OCI-LY1 (cell line): Measurements from ENCODE around the gene TBPL1.

Experiments used
- EZH2 ChIP-seq: fragments of 200-600 bp; sonication (generic), shearing (Covaris generic); IDR thresholded peaks from 2 replicates; pipeline ENCODE4 v1.8.0; 2017; ENCODE audit warnings: borderline replicate concordance, mixed run types, mild to moderate bottlenecking, antibody characterized with exemption, low read length, moderate library complexity, mixed read lengths
- TF ChIP-seq, protein P1 (sequence below): fragments of 200-600 bp; sonication (generic), shearing (Covaris generic); IDR thresholded peaks from 2 replicates; pipeline ENCODE4 v1.5.1; 2017; ENCODE audit warnings: mild to moderate bottlenecking, antibody characterized with exemption, low read length, moderate library complexity, mixed read lengths

DNA sequence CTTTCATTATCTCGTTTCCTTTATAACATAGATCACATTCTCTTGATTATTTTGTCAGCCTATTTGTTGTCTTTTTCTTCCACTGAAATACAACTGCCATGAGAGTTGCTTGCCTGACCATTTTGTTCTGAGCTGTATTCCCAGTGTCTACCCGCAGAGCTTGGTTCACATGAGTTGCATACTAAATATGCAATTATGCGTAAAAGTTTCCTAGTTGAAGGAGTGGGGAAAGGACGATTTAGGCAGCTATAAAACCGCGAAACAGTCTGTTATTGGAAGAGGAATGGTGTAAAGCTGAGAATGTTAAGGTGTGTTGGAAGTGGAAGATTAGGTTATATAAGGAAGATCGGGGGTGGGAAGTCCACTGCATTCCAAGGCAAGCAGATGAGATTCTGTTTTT, 8.8 kb downstream of the TBPL1 start:
- TF ChIP-seq, protein P1, sequence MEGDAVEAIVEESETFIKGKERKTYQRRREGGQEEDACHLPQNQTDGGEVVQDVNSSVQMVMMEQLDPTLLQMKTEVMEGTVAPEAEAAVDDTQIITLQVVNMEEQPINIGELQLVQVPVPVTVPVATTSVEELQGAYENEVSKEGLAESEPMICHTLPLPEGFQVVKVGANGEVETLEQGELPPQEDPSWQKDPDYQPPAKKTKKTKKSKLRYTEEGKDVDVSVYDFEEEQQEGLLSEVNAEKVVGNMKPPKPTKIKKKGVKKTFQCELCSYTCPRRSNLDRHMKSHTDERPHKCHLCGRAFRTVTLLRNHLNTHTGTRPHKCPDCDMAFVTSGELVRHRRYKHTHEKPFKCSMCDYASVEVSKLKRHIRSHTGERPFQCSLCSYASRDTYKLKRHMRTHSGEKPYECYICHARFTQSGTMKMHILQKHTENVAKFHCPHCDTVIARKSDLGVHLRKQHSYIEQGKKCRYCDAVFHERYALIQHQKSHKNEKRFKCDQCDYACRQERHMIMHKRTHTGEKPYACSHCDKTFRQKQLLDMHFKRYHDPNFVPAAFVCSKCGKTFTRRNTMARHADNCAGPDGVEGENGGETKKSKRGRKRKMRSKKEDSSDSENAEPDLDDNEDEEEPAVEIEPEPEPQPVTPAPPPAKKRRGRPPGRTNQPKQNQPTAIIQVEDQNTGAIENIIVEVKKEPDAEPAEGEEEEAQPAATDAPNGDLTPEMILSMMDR: no peak
- TF ChIP-seq EZH2: no peak
